Tibial nerve (tissue), 4 donors: Measurements from ENCODE around the gene MRPL4. TPM values are rescaled to one million over a fixed set of nuclear protein-coding genes. Genes with fewer than 3 reads are reported as not detected.

ENCODE experiments used
- DNase-seq, 2 donors: peaks; one replicate each; pipeline ENCODE4 v3.0.0-alpha.2; 2019; ENCODE audit warnings: low spot score in 2 of 2
- H3K27ac ChIP-seq, 4 donors: fragments of 200-600 bp; sonication (generic) in 3 of 4; one replicate each; pipeline ENCODE4 v1.5.1; 2017 to 2019; ENCODE audit warnings: mild to moderate bottlenecking in 1 of 4
- H3K27me3 ChIP-seq, 2 donors: fragments of 200-600 bp; sonication (generic) in 1 of 2; one replicate each; pipeline versions ENCODE4 v1.5.1 to v1.6.0; 2017 to 2019
- H3K36me3 ChIP-seq, 3 donors: fragments of 200-600 bp; sonication (generic); one replicate each; pipeline ENCODE4 v1.5.1; 2018 to 2019
- H3K4me1 ChIP-seq, 4 donors: fragments of 200-600 bp; sonication (generic) in 3 of 4; one replicate each; pipeline ENCODE4 v1.5.1; 2017 to 2019
- H3K4me3 ChIP-seq, 4 donors: fragments of 200-600 bp; sonication (generic) in 3 of 4; one replicate each; pipeline ENCODE4 v1.5.1; 2017 to 2019; ENCODE audit warnings: mild to moderate bottlenecking in 1 of 4, moderate library complexity in 1 of 4
- H3K9me3 ChIP-seq, 4 donors: fragments of 200-600 bp; sonication (generic) in 3 of 4; one replicate each; pipeline ENCODE4 v1.5.1; 2017 to 2019
- CTCF ChIP-seq, 5 experiments: fragments of 200-600 bp in 3 of 5; fragments of 450-650 bp in 2 of 5; sonication (generic) in 3 of 5; IDR thresholded peaks; one replicate each; pipeline ENCODE4 v1.5.1; 2016 to 2019; ENCODE audit warnings: antibody characterized with exemption in 5 of 5, mild to moderate bottlenecking in 3 of 5, moderate library complexity in 2 of 5
- EP300 ChIP-seq, 2 donors: sonication (generic); formaldehyde crosslinking; IDR thresholded peaks; one replicate each; pipeline ENCODE4 v1.6.1; 2017; ENCODE audit warnings: antibody characterized with exemption in 2 of 2, mild to moderate bottlenecking in 1 of 2
- POLR2A ChIP-seq, 2 donors: fragments of 450-650 bp; IDR thresholded peaks; one replicate each; pipeline ENCODE4 v1.6.1; 2017; ENCODE audit warnings: antibody characterized with exemption in 2 of 2, mild to moderate bottlenecking in 2 of 2, moderate library complexity in 2 of 2
- WGBS, 2 donors: methylation state at CpG; one replicate each; pipeline ENCODE4 v1.1.5; 2018; 5-methylcytosine and 5-hydroxymethylcytosine counted together
- total RNA-seq, 4 donors: library from RNA; depleted of rRNA; stranded (reverse); fragments of >200 nt; gene quantifications; one replicate each; pipeline ENCODE4 v1.1.0, GENCODE V29; 2016

The MRPL4 gene
- total RNA-seq, 4 donors from 2014 or later = 37.9 to 83.1 (median 47.8) TPM

DNA sequence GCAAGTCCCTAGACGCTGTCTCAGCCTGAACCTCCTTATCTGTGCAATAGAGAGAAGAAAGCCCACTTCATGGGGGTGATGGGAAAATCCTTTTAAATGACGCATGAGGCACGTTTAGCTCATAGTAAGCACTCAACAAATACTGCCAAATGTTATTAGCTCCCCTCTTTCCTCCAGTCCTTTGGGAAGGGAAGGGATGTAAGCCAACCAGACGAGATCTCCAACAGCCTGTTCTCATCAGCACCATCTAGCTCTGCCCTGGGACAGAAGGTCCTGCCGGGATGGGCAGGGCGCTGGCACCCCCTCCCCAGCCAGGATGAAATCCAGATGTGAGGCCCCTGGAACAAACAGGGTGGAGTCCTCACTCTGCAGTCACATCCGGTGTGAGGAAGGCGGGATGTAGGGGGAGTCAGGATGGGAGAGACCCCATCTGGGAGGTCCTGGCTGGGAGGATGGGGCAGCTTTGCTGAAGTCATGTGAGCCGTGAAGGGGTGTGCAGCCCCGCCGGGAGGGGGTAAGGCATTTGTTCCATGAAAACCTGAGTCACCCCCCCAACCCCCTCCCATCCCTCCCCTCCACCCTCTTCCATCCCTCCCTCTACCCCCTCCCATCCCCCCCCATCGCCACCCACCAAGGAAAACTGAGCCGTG, 25.5 kb upstream of the MRPL4 start:
- Histone ChIP-seq H3K4me3 (peak overlapping the region; percentile 5 to 40 (median 13)), H3K27me3 (no peaks in the 10 kb centered on the region), H3K27ac (peak overlapping the region; percentile 82 to 98 (median 90)), H3K36me3 (peaks cover 0 to 28% (median 0%) of the 10 kb centered on the region in 3 donors), H3K4me1 (peaks cover 0 to 64% (median 27%) of the 10 kb centered on the region in 4 donors), H3K9me3 (no peaks in the 10 kb centered on the region)
- WGBS, 2 donors = 16 to 28% methylated on average over 11 of the region's 13 CpGs
- peak; percentile 72 to 80 for DNase-seq
- TF ChIP-seq CTCF (IDR thresholded peaks at IDR 0.05) = no peak
- peak; percentile 76 to 93 for TF ChIP-seq EP300 (IDR thresholded peaks at IDR 0.05)
- TF ChIP-seq POLR2A (IDR thresholded peaks at IDR 0.05) = no peak

GRCh38 chr19:10227026-10227971, 24.7 kb upstream of the MRPL4 start:
- Histone ChIP-seq H3K36me3 (peaks cover 0 to 22% (median 0%) of the 10 kb centered on the region in 3 donors), H3K27ac (peak overlapping the region; percentile 82 to 98 (median 90)), H3K4me1 (peaks cover 0 to 70% (median 27%) of the 10 kb centered on the region in 4 donors), H3K27me3 (no peaks in the 10 kb centered on the region), H3K4me3 (peak overlapping the region in 3 of 4 donors; percentile 7 to 40 (median 19)), H3K9me3 (no peaks in the 10 kb centered on the region)
- peak; percentile 50 to 51 for DNase-seq
- peak in 1 of 2 donors; percentile 25 for TF ChIP-seq POLR2A (IDR thresholded peaks at IDR 0.05)
- TF ChIP-seq CTCF (IDR thresholded peaks at IDR 0.05) = peak in 4 of 5 experiments; percentile 14 to 40 (median 25)
- TF ChIP-seq EP300 (IDR thresholded peaks at IDR 0.05) = peak; percentile 40 to 79
- 38% methylated on average over 23 to 28 of the region's 28 CpGs for WGBS, 2 donors

DNA sequence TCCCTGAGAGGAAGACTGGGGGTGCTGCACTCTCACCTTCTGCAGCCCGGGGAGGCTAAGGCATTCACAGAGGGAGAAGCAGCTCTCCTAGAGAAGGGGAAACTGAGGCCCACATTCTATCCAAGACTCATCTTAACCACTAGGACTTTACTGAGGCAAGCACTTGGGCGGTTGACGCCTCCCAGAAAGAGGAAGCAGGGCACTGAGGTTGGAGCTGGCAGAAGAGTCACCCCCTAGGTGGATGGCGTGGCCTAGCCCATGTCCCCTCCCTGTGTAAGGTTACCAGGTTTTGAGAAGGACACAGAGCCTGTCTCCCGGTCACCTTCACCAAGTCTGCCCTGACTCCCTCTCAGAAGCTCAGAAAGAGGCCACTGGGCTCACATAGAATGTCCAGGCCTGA, 23.6 kb upstream of the MRPL4 start:
- Histone ChIP-seq H3K9me3 (no peaks in the 10 kb centered on the region), H3K27me3 (no peaks in the 10 kb centered on the region), H3K4me3 (no peak overlapping the region), H3K36me3 (peaks cover 0 to 13% (median 0%) of the 10 kb centered on the region in 3 donors), H3K4me1 (peaks cover 0 to 70% (median 27%) of the 10 kb centered on the region in 4 donors), H3K27ac (peak overlapping the region; percentile 93 to 98 (median 94))
- no peak for TF ChIP-seq EP300 (IDR thresholded peaks at IDR 0.05)
- no peak for TF ChIP-seq CTCF (IDR thresholded peaks at IDR 0.05)
- no peak for TF ChIP-seq POLR2A (IDR thresholded peaks at IDR 0.05)
- 75 to 81% methylated on average over 5 of the region's 5 CpGs for WGBS, 2 donors
- DNase-seq = no peak

GRCh38 chr19:10228920-10229319, 23.1 kb upstream of the MRPL4 start:
- no peak overlapping the region for H3K4me3 ChIP-seq
- WGBS, 2 donors = 37 to 41% methylated on average over 2 of the region's 2 CpGs
- DNase-seq = peak in 1 of 2 donors; percentile 31
- H3K4me1 ChIP-seq = peaks cover 0 to 70% (median 27%) of the 10 kb centered on the region in 4 donors
- no peaks in the 10 kb centered on the region for H3K9me3 ChIP-seq
- H3K27me3 ChIP-seq = no peaks in the 10 kb centered on the region
- H3K36me3 ChIP-seq = peaks cover 0 to 8% (median 0%) of the 10 kb centered on the region in 3 donors
- H3K27ac ChIP-seq = peak overlapping the region; percentile 93 to 98 (median 94)
- no peak for TF ChIP-seq POLR2A (IDR thresholded peaks at IDR 0.05)
- TF ChIP-seq EP300 (IDR thresholded peaks at IDR 0.05) = no peak
- peak; percentile 34 to 55 (median 49) for TF ChIP-seq CTCF (IDR thresholded peaks at IDR 0.05)
